Memory B cell (primary cell): ENCODE results near the gene SLC2A9.

Experiments
- ATAC-seq: fragments of 150-1000 bp; cut with Tn5 transposase; 2 replicates; pipeline ENCODE4 v1.10.0; 2021; ENCODE audit warnings: low read depth, mild to moderate bottlenecking, moderate library complexity
- DNase-seq, 2 donors: peaks; one replicate each; pipeline ENCODE4 v3.0.0; 2022; ENCODE audit warnings: low spot score in 2 of 2
- H3K27ac Mint-ChIP-seq: one replicate; pipeline ENCODE4 v1.8.0; 2022; ENCODE audit warnings: mild to moderate bottlenecking, moderate library complexity, mixed read lengths
- H3K27me3 Mint-ChIP-seq: one replicate; pipeline ENCODE4 v1.8.0; 2022; ENCODE audit warnings: mixed read lengths
- H3K36me3 Mint-ChIP-seq: one replicate; pipeline ENCODE4 v1.8.0; 2022; ENCODE audit warnings: mild to moderate bottlenecking, mixed read lengths
- H3K4me1 Mint-ChIP-seq: one replicate; pipeline ENCODE4 v1.8.0; 2022; ENCODE audit warnings: mixed read lengths
- H3K4me3 Mint-ChIP-seq: one replicate; pipeline ENCODE4 v1.8.0; 2022; ENCODE audit warnings: mild to moderate bottlenecking, moderate library complexity, mixed read lengths
- H3K9me3 Mint-ChIP-seq: one replicate; pipeline ENCODE4 v1.8.0; 2022; ENCODE audit warnings: mixed read lengths

The SLC2A9 gene

GRCh38 chr4:9938933-9939332, 82.4 kb downstream of the SLC2A9 start:
- Mint-ChIP-seq H3K4me3 (no peak overlapping the region), H3K27me3 (no peaks in the 10 kb centered on the region), H3K4me1 (no peaks in the 10 kb centered on the region), H3K27ac (no peak overlapping the region), H3K9me3 (no peaks in the 10 kb centered on the region), H3K36me3 (no peaks in the 10 kb centered on the region)
- ATAC-seq, result no peak
- no peak for DNase-seq

- no peaks in the 10 kb centered on the region for H3K27me3 Mint-ChIP-seq
Observed at GRCh38 chr4:9937078-9937477, 84.2 kb downstream of the SLC2A9 start.

DNA sequence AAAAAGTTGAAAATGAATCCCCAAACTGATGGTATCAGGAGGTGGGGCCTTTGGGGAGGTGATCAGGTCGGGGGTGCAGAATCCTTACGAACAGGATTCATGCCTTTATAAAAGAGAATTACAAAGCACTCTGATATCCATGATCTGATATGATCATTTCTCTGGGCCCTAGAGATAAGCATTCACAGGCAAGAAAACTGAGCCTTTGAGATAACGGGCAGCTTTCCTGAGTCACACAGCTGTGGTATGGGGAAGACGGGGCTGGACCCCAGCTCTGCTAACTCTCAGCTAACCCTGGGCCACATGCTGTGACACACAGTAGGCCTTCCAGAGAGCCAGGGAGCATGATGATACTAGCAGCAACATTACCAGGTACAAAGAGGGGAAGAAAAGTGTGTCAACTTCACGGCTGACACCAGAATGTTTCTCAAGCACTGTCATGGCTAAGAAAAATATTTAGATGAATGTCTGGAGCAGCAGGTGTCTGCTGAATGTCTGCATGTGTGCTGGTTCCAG, 85.1 kb downstream of the SLC2A9 start:
- Mint-ChIP-seq H3K9me3 (no peaks in the 10 kb centered on the region), H3K36me3 (no peaks in the 10 kb centered on the region), H3K27ac (no peak overlapping the region), H3K4me1 (no peaks in the 10 kb centered on the region), H3K27me3 (no peaks in the 10 kb centered on the region), H3K4me3 (no peak overlapping the region)
- ATAC-seq (no peak), DNase-seq (no peak)

More at GRCh38 chr4:9937078-9937477, 84.2 kb downstream of the SLC2A9 start:
- H3K4me1 Mint-ChIP-seq, result no peaks in the 10 kb centered on the region
- H3K9me3 Mint-ChIP-seq, result no peaks in the 10 kb centered on the region
- ATAC-seq (no peak), DNase-seq (no peak)
- no peak overlapping the region for H3K27ac Mint-ChIP-seq
- no peak overlapping the region for H3K4me3 Mint-ChIP-seq
- no peaks in the 10 kb centered on the region for H3K36me3 Mint-ChIP-seq

GRCh38 chr4:9933956-9934355, 87.3 kb downstream of the SLC2A9 start:
- Mint-ChIP-seq H3K4me3 (no peak overlapping the region), H3K27me3 (peaks cover 3% of the 10 kb centered on the region), H3K4me1 (no peaks in the 10 kb centered on the region), H3K36me3 (no peaks in the 10 kb centered on the region), H3K27ac (no peak overlapping the region), H3K9me3 (no peaks in the 10 kb centered on the region)
- no peak for DNase-seq
- ATAC-seq, result no peak

GRCh38 chr4:9933184-9933583, 88.1 kb downstream of the SLC2A9 start:
- Mint-ChIP-seq H3K4me3 (no peak overlapping the region), H3K27me3 (peaks cover 3% of the 10 kb centered on the region), H3K9me3 (no peaks in the 10 kb centered on the region), H3K36me3 (no peaks in the 10 kb centered on the region), H3K27ac (no peak overlapping the region), H3K4me1 (no peaks in the 10 kb centered on the region)
- DNase-seq (no peak), ATAC-seq (no peak)

GRCh38 chr4:9932771-9933170, 88.5 kb downstream of the SLC2A9 start:
- DNase-seq (no peak), ATAC-seq (no peak)
- Mint-ChIP-seq H3K4me3 (no peak overlapping the region), H3K36me3 (no peaks in the 10 kb centered on the region), H3K9me3 (no peaks in the 10 kb centered on the region), H3K27ac (no peak overlapping the region), H3K27me3 (peaks cover 3% of the 10 kb centered on the region), H3K4me1 (no peaks in the 10 kb centered on the region)

DNA sequence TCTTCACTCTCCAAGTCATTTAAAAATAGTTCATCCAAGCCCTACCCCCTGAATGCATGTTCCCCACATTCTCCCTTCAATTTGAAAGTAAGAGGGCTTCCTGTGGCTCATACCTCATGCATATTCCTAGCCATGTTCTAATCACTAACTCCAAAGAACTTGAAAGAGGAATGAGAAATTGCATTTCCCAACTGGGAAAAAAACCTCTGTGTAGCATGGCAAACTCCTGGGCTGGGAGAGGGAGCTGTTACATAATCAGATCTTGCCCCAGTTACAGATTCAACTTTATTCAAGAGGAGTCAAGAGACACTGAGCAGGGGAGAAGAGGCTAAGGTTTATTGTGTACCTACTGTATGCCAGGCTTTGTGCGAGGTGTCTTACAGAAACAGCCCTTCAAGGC, 90.2 kb downstream of the SLC2A9 start:
- no peaks in the 10 kb centered on the region for H3K36me3 Mint-ChIP-seq
- H3K9me3 Mint-ChIP-seq, result no peaks in the 10 kb centered on the region
- ATAC-seq (no peak), DNase-seq (no peak)
- H3K4me3 Mint-ChIP-seq, result no peak overlapping the region
- peaks cover 4% of the 10 kb centered on the region for H3K27me3 Mint-ChIP-seq
- H3K27ac Mint-ChIP-seq, result no peak overlapping the region
- no peaks in the 10 kb centered on the region for H3K4me1 Mint-ChIP-seq

GRCh38 chr4:9929111-9929510, 92.2 kb downstream of the SLC2A9 start:
- no peaks in the 10 kb centered on the region for H3K36me3 Mint-ChIP-seq
- no peak overlapping the region for H3K27ac Mint-ChIP-seq
- H3K27me3 Mint-ChIP-seq, result peaks cover 6% of the 10 kb centered on the region
- H3K4me3 Mint-ChIP-seq, result no peak overlapping the region
- no peaks in the 10 kb centered on the region for H3K4me1 Mint-ChIP-seq
- no peaks in the 10 kb centered on the region for H3K9me3 Mint-ChIP-seq
- no peak for ATAC-seq
- no peak for DNase-seq

- H3K9me3 Mint-ChIP-seq, result no peaks in the 10 kb centered on the region
- DNase-seq, result no peak
- no peak for ATAC-seq
- peaks cover 10% of the 10 kb centered on the region for H3K27me3 Mint-ChIP-seq
- peaks cover 2% of the 10 kb centered on the region for H3K4me1 Mint-ChIP-seq
- H3K4me3 Mint-ChIP-seq, result no peak overlapping the region
- no peaks in the 10 kb centered on the region for H3K36me3 Mint-ChIP-seq
- no peak overlapping the region for H3K27ac Mint-ChIP-seq
Observed at GRCh38 chr4:9927341-9928007, 93.8 kb downstream of the SLC2A9 start.

GRCh38 chr4:9926586-9926985, 94.7 kb downstream of the SLC2A9 start:
- Mint-ChIP-seq H3K9me3 (peaks cover 2% of the 10 kb centered on the region), H3K4me1 (peaks cover 2% of the 10 kb centered on the region), H3K4me3 (no peak overlapping the region), H3K27me3 (peaks cover 10% of the 10 kb centered on the region), H3K36me3 (no peaks in the 10 kb centered on the region), H3K27ac (no peak overlapping the region)
- ATAC-seq, result no peak
- DNase-seq, result no peak

GRCh38 chr4:9925750-9926439, 95.4 kb downstream of the SLC2A9 start:
- H3K27me3 Mint-ChIP-seq, result peaks cover 10% of the 10 kb centered on the region
- H3K27ac Mint-ChIP-seq, result no peak overlapping the region
- ATAC-seq, result no peak
- H3K36me3 Mint-ChIP-seq, result no peaks in the 10 kb centered on the region
- H3K4me1 Mint-ChIP-seq, result peaks cover 2% of the 10 kb centered on the region
- no peak overlapping the region for H3K4me3 Mint-ChIP-seq
- H3K9me3 Mint-ChIP-seq, result peaks cover 2% of the 10 kb centered on the region
- no peak for DNase-seq

GRCh38 chr4:9924750-9925149, 96.5 kb downstream of the SLC2A9 start:
- peaks cover 8% of the 10 kb centered on the region for H3K27me3 Mint-ChIP-seq
- H3K4me1 Mint-ChIP-seq, result peaks cover 2% of the 10 kb centered on the region
- no peak overlapping the region for H3K27ac Mint-ChIP-seq
- ATAC-seq, result no peak
- H3K36me3 Mint-ChIP-seq, result no peaks in the 10 kb centered on the region
- peaks cover 2% of the 10 kb centered on the region for H3K9me3 Mint-ChIP-seq
- no peak for DNase-seq
- no peak overlapping the region for H3K4me3 Mint-ChIP-seq

DNA sequence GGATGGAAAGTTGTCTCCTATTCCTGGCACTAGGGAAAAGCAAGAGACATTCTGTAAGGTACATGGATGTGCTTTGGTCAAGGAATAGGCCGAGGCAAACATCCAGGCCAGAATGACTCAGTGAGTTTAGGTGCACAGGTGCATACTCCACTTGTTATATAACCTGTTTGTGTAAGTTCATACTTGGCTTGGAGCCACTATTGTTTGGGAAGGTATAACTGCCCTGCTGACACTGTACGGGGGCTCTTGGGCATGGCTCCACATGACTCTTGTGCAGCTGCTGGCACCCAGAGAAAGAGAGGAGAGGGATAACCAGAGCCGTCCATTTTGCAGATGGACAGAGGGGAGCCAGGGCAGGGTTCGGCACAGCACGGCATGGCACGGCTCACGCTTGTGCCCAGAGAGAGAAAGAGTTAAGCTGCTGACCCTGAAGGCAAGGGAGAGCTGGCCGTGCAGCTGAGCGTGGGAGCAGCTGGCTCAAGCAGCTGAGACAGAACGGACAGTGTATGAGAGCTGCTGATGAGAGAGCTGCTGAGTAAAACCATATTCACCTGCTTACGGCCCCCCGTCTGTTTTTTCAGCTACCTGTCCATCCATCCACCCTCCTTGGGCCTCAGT, 98.0 kb downstream of the SLC2A9 start:
- Mint-ChIP-seq H3K27ac (no peak overlapping the region), H3K4me3 (no peak overlapping the region), H3K27me3 (peaks cover 8% of the 10 kb centered on the region), H3K4me1 (peaks cover 2% of the 10 kb centered on the region), H3K9me3 (peaks cover 2% of the 10 kb centered on the region), H3K36me3 (no peaks in the 10 kb centered on the region)
- no peak for DNase-seq
- no peak for ATAC-seq

GRCh38 chr4:9921326-9921725, 100.0 kb downstream of the SLC2A9 start:
- Mint-ChIP-seq H3K36me3 (no peaks in the 10 kb centered on the region), H3K4me1 (peaks cover 2% of the 10 kb centered on the region), H3K4me3 (no peak overlapping the region), H3K27ac (no peak overlapping the region), H3K27me3 (peaks cover 6% of the 10 kb centered on the region), H3K9me3 (peaks cover 2% of the 10 kb centered on the region)
- DNase-seq, result no peak
- ATAC-seq, result no peak
